ENCODE measurements around the gene SEMA6A.

Gene SEMA6A

DNA sequence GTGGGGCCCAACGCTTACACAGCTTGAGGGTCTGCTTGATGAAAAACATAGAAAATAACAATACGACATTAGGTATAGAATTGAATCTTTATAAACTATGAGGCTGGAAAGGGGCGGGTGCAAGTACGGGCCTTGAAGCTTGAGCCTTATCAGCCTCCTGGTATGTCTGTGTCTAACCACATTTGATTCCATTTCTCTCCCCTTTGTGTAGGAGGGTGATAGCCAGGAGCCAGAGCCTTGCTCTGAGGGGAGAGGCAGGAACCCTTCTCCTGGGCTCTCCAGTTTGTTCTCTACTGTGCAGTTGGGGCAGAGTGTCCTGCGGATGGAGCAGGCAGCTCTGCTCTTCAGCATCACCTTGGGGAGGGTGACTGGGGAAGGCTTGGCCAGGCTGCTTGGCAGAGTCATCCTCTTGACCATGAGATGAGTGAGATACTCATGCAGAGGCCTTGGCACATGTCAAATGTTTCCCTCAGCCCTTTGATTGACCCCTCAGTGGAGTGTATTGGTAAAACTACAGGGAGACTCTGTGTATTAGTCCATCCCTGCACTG lies 153.5 kb downstream of the SEMA6A start:
- Histone ChIP-seq H3K9me2 (ENCODE audit: low read depth, low read length) (no peaks in the 10 kb centered on the region), H3K4me2 (ENCODE audit: low read length) (no peak overlapping the region), H3K4me1 (ENCODE audit: insufficient read depth, low read length, severe bottlenecking) (no peaks in the 10 kb centered on the region), H4K20me1 (ENCODE audit: insufficient read depth, low read length) (no peaks in the 10 kb centered on the region), H3K36me3 (ENCODE audit: insufficient read depth, low read length) (no peaks in the 10 kb centered on the region), H3K4me3 (ENCODE audit: low read depth, low read length, poor library complexity, severe bottlenecking) (no peak overlapping the region), H3K27me3 (ENCODE audit: insufficient read depth, low read length) (no peaks in the 10 kb centered on the region), H3K9me3 (ENCODE audit: low read length) (no peaks in the 10 kb centered on the region), H3K27ac (ENCODE audit: low read depth, low read length, poor library complexity, severe bottlenecking) (no peak overlapping the region), H3F3A (ENCODE audit: insufficient read depth, low read length) (no peaks in the 10 kb centered on the region), H2AFZ (ENCODE audit: low read length) (no peak overlapping the region), H3K9ac (ENCODE audit: low read length) (no peak overlapping the region), H3K79me2 (ENCODE audit: insufficient read depth, low read length) (no peaks in the 10 kb centered on the region)
- TF ChIP-seq, protein P1, sequence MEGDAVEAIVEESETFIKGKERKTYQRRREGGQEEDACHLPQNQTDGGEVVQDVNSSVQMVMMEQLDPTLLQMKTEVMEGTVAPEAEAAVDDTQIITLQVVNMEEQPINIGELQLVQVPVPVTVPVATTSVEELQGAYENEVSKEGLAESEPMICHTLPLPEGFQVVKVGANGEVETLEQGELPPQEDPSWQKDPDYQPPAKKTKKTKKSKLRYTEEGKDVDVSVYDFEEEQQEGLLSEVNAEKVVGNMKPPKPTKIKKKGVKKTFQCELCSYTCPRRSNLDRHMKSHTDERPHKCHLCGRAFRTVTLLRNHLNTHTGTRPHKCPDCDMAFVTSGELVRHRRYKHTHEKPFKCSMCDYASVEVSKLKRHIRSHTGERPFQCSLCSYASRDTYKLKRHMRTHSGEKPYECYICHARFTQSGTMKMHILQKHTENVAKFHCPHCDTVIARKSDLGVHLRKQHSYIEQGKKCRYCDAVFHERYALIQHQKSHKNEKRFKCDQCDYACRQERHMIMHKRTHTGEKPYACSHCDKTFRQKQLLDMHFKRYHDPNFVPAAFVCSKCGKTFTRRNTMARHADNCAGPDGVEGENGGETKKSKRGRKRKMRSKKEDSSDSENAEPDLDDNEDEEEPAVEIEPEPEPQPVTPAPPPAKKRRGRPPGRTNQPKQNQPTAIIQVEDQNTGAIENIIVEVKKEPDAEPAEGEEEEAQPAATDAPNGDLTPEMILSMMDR (IDR thresholded peaks at IDR 0.05; ENCODE audit: low read length) = no peak
- TF ChIP-seq EZH2 (IDR thresholded peaks at IDR 0.05; ENCODE audit: borderline replicate concordance, low read length) = no peak

DNA sequence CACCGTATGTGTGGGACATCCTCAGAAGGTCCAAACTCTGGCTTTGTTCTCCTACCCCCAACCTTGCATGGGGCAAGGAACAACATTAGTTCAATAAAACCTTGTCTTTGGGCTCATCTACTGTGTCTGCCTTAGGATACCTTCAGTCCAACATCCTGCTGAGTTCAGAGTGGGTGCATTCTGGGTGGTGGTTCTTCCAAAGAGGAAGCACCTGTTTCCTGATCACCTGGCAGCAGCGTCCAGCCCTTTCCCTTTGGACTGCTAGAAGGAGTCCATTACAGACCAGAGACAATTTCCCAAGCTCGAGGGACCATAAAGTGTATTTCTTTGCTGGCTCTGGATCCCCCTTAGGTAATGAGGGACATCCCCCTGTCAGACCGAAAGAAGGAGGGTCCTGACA lies 154.1 kb downstream of the SEMA6A start:
- Histone ChIP-seq H3K9ac (ENCODE audit: low read length) (no peak overlapping the region), H3K4me3 (ENCODE audit: low read depth, low read length, poor library complexity, severe bottlenecking) (no peak overlapping the region), H3K79me2 (ENCODE audit: insufficient read depth, low read length) (no peaks in the 10 kb centered on the region), H3K36me3 (ENCODE audit: insufficient read depth, low read length) (no peaks in the 10 kb centered on the region), H3K4me1 (ENCODE audit: insufficient read depth, low read length, severe bottlenecking) (no peaks in the 10 kb centered on the region), H4K20me1 (ENCODE audit: insufficient read depth, low read length) (no peaks in the 10 kb centered on the region), H3F3A (ENCODE audit: insufficient read depth, low read length) (no peaks in the 10 kb centered on the region), H3K27ac (ENCODE audit: low read depth, low read length, poor library complexity, severe bottlenecking) (no peak overlapping the region), H2AFZ (ENCODE audit: low read length) (no peak overlapping the region), H3K4me2 (ENCODE audit: low read length) (no peak overlapping the region), H3K9me2 (ENCODE audit: low read depth, low read length) (no peaks in the 10 kb centered on the region), H3K9me3 (ENCODE audit: low read length) (no peaks in the 10 kb centered on the region), H3K27me3 (ENCODE audit: insufficient read depth, low read length) (no peaks in the 10 kb centered on the region)
- TF ChIP-seq, protein P1 (IDR thresholded peaks at IDR 0.05; ENCODE audit: low read length) = no peak
- TF ChIP-seq EZH2 (IDR thresholded peaks at IDR 0.05; ENCODE audit: borderline replicate concordance, low read length) = no peak

DNA sequence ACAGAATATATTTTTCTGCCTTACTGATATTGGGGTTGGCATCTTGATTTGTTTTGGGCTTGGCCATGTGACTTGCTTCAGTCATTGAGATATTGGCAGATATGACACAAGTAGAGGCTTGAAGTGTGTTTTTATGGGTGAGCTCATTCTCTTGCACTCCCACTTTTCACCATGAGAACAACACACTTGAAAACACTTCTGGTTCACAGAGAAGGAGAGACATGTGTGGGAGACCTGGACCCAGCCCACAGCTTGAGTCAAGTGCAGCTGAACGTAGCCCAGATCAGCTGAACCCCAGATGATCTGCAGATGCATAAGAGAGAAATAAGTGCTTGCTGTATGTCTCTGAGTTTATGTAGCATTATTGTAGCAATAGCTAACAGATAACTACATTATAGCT lies 155.4 kb downstream of the SEMA6A start:
- Histone ChIP-seq H3K79me2 (ENCODE audit: insufficient read depth, low read length) (no peaks in the 10 kb centered on the region), H3K9me3 (ENCODE audit: low read length) (no peaks in the 10 kb centered on the region), H3K36me3 (ENCODE audit: insufficient read depth, low read length) (no peaks in the 10 kb centered on the region), H3K27ac (ENCODE audit: low read depth, low read length, poor library complexity, severe bottlenecking) (no peak overlapping the region), H3K27me3 (ENCODE audit: insufficient read depth, low read length) (no peaks in the 10 kb centered on the region), H4K20me1 (ENCODE audit: insufficient read depth, low read length) (no peaks in the 10 kb centered on the region), H3K9ac (ENCODE audit: low read length) (no peak overlapping the region), H2AFZ (ENCODE audit: low read length) (no peak overlapping the region), H3K4me2 (ENCODE audit: low read length) (no peak overlapping the region), H3F3A (ENCODE audit: insufficient read depth, low read length) (no peaks in the 10 kb centered on the region), H3K4me3 (ENCODE audit: low read depth, low read length, poor library complexity, severe bottlenecking) (no peak overlapping the region), H3K9me2 (ENCODE audit: low read depth, low read length) (no peaks in the 10 kb centered on the region), H3K4me1 (ENCODE audit: insufficient read depth, low read length, severe bottlenecking) (no peaks in the 10 kb centered on the region)
- TF ChIP-seq, protein P1 (IDR thresholded peaks at IDR 0.05; ENCODE audit: low read length) = no peak
- no peak for TF ChIP-seq EZH2 (IDR thresholded peaks at IDR 0.05; ENCODE audit: borderline replicate concordance, low read length)
